ENCODE data around the gene PLEKHG4B. TPM values are rescaled to one million over a fixed set of nuclear protein-coding genes. Genes with fewer than 3 reads are reported as not detected.
"Not testable (repeated sequence)": the region's sequence is repeated elsewhere in the genome, so short reads cannot be mapped to it uniquely, and the experiment has no call there.

Gene PLEKHG4B
- total RNA-seq, 1 experiment from 2014 or later = 0.02 TPM

GRCh38 chr5:237931-238330 is 146.0 kb downstream of the PLEKHG4B start:
- H2AFZ ChIP-seq (ENCODE audit: low read depth, low read length, poor library complexity, severe bottlenecking); H3K4me1 ChIP-seq (ENCODE audit: control insufficient read depth in 1 of 2, insufficient read depth in 2 of 2, low read length in 2 of 2); intact Hi-C loops (cut with micrococcal nuclease); H3K4me3 ChIP-seq (replicated peaks in 1 of 2; ENCODE audit: low read depth in 1 of 2, low read length in 2 of 2); H4K20me1 ChIP-seq (ENCODE audit: insufficient read depth); POLR2A ChIA-PET; H3K27ac ChIP-seq (ENCODE audit: low read depth, low read length); H3K4me2 ChIP-seq (ENCODE audit: low read length); H3K79me2 ChIP-seq (ENCODE audit: insufficient read depth, low read length); H3K27me3 ChIP-seq (ENCODE audit: insufficient read depth, low read length); ATAC-seq; H3K9ac ChIP-seq (ENCODE audit: low read length); CTCF ChIA-PET; RAD21 ChIA-PET (ENCODE audit: low non-redundant PET in 1 of 2, low total read pairs in 2 of 2, uncharacterized antibody in 2 of 2, unreplicated experiment in 2 of 2); DNase-seq (ENCODE audit: low read depth, low spot score); H3K9me3 ChIP-seq (ENCODE audit: control insufficient read depth in 1 of 2, insufficient read depth in 1 of 2, low read depth in 1 of 2, low read length in 2 of 2); H3K9me2 ChIP-seq (ENCODE audit: insufficient read depth); BruUV-seq (replicated peaks): not testable (repeated sequence)
- peaks cover 24 to 34% of the 10 kb centered on the region in 2 experiments for H3K36me3 ChIP-seq (ENCODE audit: control insufficient read depth in 1 of 2, insufficient read depth in 2 of 2, low read length in 2 of 2)

Other genes with a start within 250 kb of the PLEKHG4B start
- not detected for gene LRRC14B, start 99.3 kb downstream of the PLEKHG4B start, total RNA-seq (2021; ENCODE audit: unreplicated experiment)
- gene CCDC127, start 126.0 kb downstream of the PLEKHG4B start, total RNA-seq (2021; ENCODE audit: unreplicated experiment) = 5.1 TPM
- gene SDHA, start 126.2 kb downstream of the PLEKHG4B start, total RNA-seq (2021; ENCODE audit: unreplicated experiment) = 134 TPM
- 107 TPM for gene PDCD6, start 179.5 kb downstream of the PLEKHG4B start, total RNA-seq (2021; ENCODE audit: unreplicated experiment)
- gene AHRR, start 229.5 kb downstream of the PLEKHG4B start, total RNA-seq (2021; ENCODE audit: unreplicated experiment) = 12.7 TPM

Measured in HCT116 (cell line).